Measurements from ENCODE around the gene HPSE2. TPM values are rescaled to one million over a fixed set of nuclear protein-coding genes. Genes with fewer than 3 reads are reported as not detected.

Gene HPSE2
- total RNA-seq, 1 donor from 2014 or later = not detected

DNA sequence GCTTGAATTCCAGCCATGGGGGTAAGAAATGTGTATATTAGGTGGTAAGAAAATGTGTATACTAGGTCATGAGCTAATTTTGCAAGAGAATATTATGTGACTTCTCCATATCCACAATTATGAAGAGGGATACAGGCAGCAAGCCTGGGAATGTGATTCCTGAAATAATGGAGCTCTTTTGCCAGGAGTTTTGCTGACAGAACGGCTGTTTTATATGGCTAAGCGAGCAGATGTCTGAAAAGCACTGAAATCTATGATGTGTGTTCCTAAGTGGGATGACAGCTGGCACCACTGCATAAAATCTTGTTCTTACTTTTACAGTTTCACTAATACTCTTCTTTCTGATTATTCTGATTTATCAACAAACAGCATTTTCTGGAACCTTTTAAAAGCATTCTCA lies 402.9 kb downstream of the HPSE2 start:
- no peak overlapping the region for H3K4me3 ChIP-seq (ENCODE audit: low read depth, low read length)
- TF ChIP-seq, protein P1, sequence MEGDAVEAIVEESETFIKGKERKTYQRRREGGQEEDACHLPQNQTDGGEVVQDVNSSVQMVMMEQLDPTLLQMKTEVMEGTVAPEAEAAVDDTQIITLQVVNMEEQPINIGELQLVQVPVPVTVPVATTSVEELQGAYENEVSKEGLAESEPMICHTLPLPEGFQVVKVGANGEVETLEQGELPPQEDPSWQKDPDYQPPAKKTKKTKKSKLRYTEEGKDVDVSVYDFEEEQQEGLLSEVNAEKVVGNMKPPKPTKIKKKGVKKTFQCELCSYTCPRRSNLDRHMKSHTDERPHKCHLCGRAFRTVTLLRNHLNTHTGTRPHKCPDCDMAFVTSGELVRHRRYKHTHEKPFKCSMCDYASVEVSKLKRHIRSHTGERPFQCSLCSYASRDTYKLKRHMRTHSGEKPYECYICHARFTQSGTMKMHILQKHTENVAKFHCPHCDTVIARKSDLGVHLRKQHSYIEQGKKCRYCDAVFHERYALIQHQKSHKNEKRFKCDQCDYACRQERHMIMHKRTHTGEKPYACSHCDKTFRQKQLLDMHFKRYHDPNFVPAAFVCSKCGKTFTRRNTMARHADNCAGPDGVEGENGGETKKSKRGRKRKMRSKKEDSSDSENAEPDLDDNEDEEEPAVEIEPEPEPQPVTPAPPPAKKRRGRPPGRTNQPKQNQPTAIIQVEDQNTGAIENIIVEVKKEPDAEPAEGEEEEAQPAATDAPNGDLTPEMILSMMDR (conservative IDR thresholded peaks at IDR 0.05; ENCODE audit: low read depth, low read length) = no peak
- no peak for DNase-seq (ENCODE audit: low read depth)

- TF ChIP-seq, protein P1 (conservative IDR thresholded peaks at IDR 0.05; ENCODE audit: low read depth, low read length) = no peak
- DNase-seq (ENCODE audit: low read depth) = no peak
- H3K4me3 ChIP-seq (ENCODE audit: low read depth, low read length) = no peak overlapping the region
Measured at GRCh38 chr10:98832196-98832595, 403.5 kb downstream of the HPSE2 start.

DNA sequence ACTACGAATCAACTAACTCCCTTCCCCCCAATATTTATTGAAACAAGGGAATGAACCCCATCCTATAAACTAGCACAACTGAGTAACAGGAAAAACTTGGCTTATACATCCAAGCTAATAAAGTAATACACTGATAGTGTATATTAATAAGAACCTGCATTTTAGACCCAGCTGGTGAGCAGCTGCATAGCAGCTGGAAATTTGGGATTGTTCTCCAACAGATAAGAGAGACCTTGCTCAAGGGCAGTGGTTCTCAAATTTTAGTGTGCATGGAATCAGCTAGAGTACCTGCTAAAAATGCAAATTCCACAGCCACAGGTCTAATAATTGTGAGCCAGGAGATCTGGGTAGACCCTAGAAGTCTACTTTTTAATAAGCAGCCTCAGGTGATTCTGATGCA lies 404.3 kb downstream of the HPSE2 start:
- TF ChIP-seq, protein P1 (conservative IDR thresholded peaks at IDR 0.05; ENCODE audit: low read depth, low read length) = no peak
- H3K4me3 ChIP-seq (ENCODE audit: low read depth, low read length) = no peak overlapping the region

DNA sequence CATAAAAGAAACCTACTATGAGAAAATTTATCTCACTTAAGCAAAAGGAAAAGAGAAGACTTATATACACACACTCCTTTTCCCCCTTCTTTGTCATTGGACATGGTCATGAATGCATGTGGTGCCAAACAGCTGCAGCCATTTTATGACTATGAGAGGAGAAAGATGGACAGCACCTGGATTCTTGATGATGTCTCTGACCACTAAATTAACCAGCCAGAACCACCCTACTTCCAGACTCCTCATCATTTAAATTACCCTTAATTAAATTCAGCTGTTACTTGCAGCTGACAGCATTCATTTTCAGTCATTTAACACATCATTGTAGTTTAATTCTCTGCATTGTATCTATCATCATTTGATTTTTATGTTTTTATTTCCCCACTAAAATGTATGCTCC lies 409.9 kb downstream of the HPSE2 start:
- DNase-seq (ENCODE audit: low read depth) = no peak
- TF ChIP-seq, protein P1 (conservative IDR thresholded peaks at IDR 0.05; ENCODE audit: low read depth, low read length) = no peak
- no peak overlapping the region for H3K4me3 ChIP-seq (ENCODE audit: low read depth, low read length)

More for the DNA sequence above, 404.3 kb downstream of the HPSE2 start:
- no peak for DNase-seq (ENCODE audit: low read depth)

DNA sequence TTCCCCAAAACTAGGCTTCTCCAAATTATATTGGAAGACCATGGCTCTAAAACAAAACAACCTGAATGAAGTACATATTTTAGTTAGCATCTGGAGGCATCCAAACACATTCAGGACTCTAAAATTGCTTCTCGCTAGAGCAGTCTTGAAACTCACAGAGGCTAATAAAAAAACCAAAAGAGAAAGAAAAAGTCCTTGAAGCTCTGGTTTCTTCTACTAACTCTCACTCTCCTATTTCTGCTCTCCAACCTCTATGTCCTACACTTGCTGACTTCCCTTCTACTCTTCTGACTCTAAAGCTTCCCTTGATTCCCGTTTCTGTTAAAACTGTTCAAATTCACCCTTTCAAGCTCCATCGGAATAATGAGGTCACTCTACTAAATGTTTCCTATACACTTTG lies 418.3 kb downstream of the HPSE2 start:
- H3K4me3 ChIP-seq (ENCODE audit: low read depth, low read length) = no peak overlapping the region
- TF ChIP-seq, protein P1 (conservative IDR thresholded peaks at IDR 0.05; ENCODE audit: low read depth, low read length) = no peak
- no peak for DNase-seq (ENCODE audit: low read depth)

DNA sequence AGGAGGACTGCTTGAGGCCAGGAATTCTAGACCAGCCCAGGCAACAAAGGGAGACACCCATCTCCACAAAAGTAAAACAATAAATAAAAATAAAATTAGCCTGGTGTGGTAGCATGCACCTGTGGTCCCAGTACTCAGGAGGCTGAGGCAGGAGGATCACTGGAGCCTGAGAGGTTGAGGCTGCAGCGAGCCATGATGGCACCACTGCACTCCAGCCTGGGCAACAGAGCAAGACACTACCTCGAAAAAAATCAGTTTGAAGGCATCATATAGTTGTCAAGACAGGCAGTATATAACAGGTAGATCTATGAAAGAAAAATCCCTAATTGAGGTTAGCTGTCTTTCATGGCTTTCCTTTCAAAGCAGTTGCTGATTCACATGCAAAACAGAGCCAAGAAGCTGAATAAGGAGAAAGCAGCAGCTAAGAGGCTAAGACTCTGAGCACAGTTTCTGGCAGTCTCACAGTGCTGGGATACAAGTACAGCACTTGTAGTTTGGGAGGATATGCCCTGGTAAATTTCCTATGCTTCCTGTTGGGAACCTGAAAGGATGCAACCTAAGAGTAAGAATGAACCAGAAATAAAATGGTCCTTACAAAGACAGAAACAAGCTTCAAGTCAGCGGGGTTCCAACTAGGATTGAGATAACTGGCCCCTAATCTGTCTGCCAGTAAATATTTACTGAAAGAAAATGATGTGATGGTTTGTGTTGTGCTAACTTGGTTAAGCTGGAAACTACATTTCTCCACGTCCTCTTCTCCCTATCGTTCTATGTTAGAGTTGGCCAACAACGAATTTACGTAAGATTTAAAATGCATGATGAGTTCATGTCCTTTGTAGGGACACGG lies 420.4 kb downstream of the HPSE2 start:
- TF ChIP-seq, protein P1 (conservative IDR thresholded peaks at IDR 0.05; ENCODE audit: low read depth, low read length) = no peak
- no peak overlapping the region for H3K4me3 ChIP-seq (ENCODE audit: low read depth, low read length)
- DNase-seq (ENCODE audit: low read depth) = no peak

DNA sequence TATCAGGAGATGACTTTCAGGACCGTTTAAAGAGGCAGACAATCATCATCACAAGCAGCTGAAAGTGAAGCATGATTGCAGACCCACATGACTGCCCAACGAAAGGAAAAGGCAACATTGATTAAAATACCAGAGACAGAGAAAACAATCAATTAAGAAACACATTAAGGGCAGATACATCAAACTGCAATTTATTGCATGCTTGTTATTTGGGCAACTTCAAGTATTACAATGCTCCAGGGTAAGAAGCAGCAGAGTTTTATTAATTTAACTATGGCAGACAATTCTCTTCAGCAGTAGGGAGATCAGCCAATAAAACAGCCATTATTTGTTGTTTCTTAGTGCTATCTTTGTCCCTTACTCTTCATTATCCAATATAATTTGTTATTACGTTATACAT lies 421.2 kb downstream of the HPSE2 start:
- TF ChIP-seq, protein P1 (conservative IDR thresholded peaks at IDR 0.05; ENCODE audit: low read depth, low read length) = no peak
- no peak for DNase-seq (ENCODE audit: low read depth)

More for the DNA sequence above, 421.2 kb downstream of the HPSE2 start:
- H3K4me3 ChIP-seq (ENCODE audit: low read depth, low read length) = no peak overlapping the region

All from epithelial cell of proximal tubule (primary cell).